ENCODE results near the gene CDC5L.
A peak's percentile ranks its signal among the peaks of the same experiment; 100 is the strongest.

The CDC5L gene

GRCh38 chr6:44373787-44374186 is 13.7 kb upstream of the CDC5L start:
- no peak for DNase-seq (ENCODE audit: low spot score)

- DNase-seq (ENCODE audit: low spot score): no peak
These were observed 12.4 kb upstream of the CDC5L start for GRCh38 chr6:44375071-44375470.

GRCh38 chr6:44377484-44377883 is 10.0 kb upstream of the CDC5L start:
- no peak for DNase-seq (ENCODE audit: low spot score)

- DNase-seq (ENCODE audit: low spot score): no peak
These were observed 9.5 kb upstream of the CDC5L start for GRCh38 chr6:44377971-44378370.

GRCh38 chr6:44381739-44382138 is 5.8 kb upstream of the CDC5L start:
- DNase-seq (ENCODE audit: low spot score): no peak

- no peak for DNase-seq (ENCODE audit: low spot score)
These were observed 1.1 kb upstream of the CDC5L start for GRCh38 chr6:44386364-44386928.

GRCh38 chr6:44386929-44387345 is 569 bp upstream of the CDC5L start:
- DNase-seq (ENCODE audit: low spot score): peak; percentile 5

- DNase-seq (ENCODE audit: low spot score): no peak
These were observed 605 bp downstream of the CDC5L start for GRCh38 chr6:44388135-44388487.

GRCh38 chr6:44388887-44389286 is 1.4 kb downstream of the CDC5L start:
- DNase-seq (ENCODE audit: low spot score): no peak

GRCh38 chr6:44390158-44390683 is 2.7 kb downstream of the CDC5L start:
- no peak for DNase-seq (ENCODE audit: low spot score)

GRCh38 chr6:44395501-44395900 is 8.0 kb downstream of the CDC5L start:
- DNase-seq (ENCODE audit: low spot score): no peak

- no peak for DNase-seq (ENCODE audit: low spot score)
These were observed 9.5 kb downstream of the CDC5L start for GRCh38 chr6:44396968-44397367.

- no peak for DNase-seq (ENCODE audit: low spot score)
These were observed 10.1 kb downstream of the CDC5L start for GRCh38 chr6:44397424-44398164.

GRCh38 chr6:44399991-44400390 is 12.5 kb downstream of the CDC5L start:
- DNase-seq (ENCODE audit: low spot score): no peak

- DNase-seq (ENCODE audit: low spot score): no peak
These were observed 13.1 kb downstream of the CDC5L start for GRCh38 chr6:44400572-44400971.

GRCh38 chr6:44401138-44401537 is 13.6 kb downstream of the CDC5L start:
- DNase-seq (ENCODE audit: low spot score): no peak

- DNase-seq (ENCODE audit: low spot score): no peak
These were observed 16.7 kb downstream of the CDC5L start for GRCh38 chr6:44404022-44404714.

GRCh38 chr6:44404715-44405099 is 17.2 kb downstream of the CDC5L start:
- no peak for DNase-seq (ENCODE audit: low spot score)

- no peak for DNase-seq (ENCODE audit: low spot score)
These were observed 20.6 kb downstream of the CDC5L start for GRCh38 chr6:44407951-44408670.

- no peak for DNase-seq (ENCODE audit: low spot score)
These were observed 21.8 kb downstream of the CDC5L start for GRCh38 chr6:44409207-44409794.

GRCh38 chr6:44410363-44410762 is 22.9 kb downstream of the CDC5L start:
- no peak for DNase-seq (ENCODE audit: low spot score)

GRCh38 chr6:44411141-44411540 is 23.6 kb downstream of the CDC5L start:
- no peak for DNase-seq (ENCODE audit: low spot score)
